ENCODE data around the gene IER3IP1.

GRCh38 chr18:47149457-47150028 lies 26.6 kb downstream of the IER3IP1 start:
- TF ChIP-seq POLR2A (IDR thresholded peaks at IDR 0.05; ENCODE audit: low read depth, low read length) (no peak), POLR2AphosphoS5 (IDR thresholded peaks at IDR 0.05; ENCODE audit: low read depth, low read length) (no peak)

Measured in GM12891 (cell line).